HEK293 (cell line): Measurements from ENCODE around the gene SORCS3.

Experiments
- CTCF ChIA-PET: fragments of 350-600 bp; formaldehyde crosslinking; extraction: SDS; loops from one replicate; lab custom pipeline; 2021; ENCODE audit warnings: antibody characterized with exemption; lab: Yijun Ruan, JAX
- POLR2A ChIA-PET: fragments of 300-600 bp; formaldehyde crosslinking; extraction: SDS; loops from one replicate; lab custom pipeline; 2020; ENCODE audit warnings: antibody characterized with exemption, inconsistent platforms; lab: Yijun Ruan, JAX
- H3K27ac ChIP-seq: fragments of 200-500 bp; sonication (Bioruptor generic); 2 replicates; pipeline ENCODE4 v1.5.1; 2014; ENCODE audit warnings: low read depth, low read length, control low read depth, inconsistent platforms; ENCODE audit errors: extremely low read depth
- H3K36me3 ChIP-seq, 2 experiments: fragments of 200-500 bp in 1 of 2; sonication (Bioruptor generic) in 1 of 2; 1 replicate in 1 of 2; 2 replicates in 1 of 2; pipeline ENCODE4 v1.5.1; 2014 to 2017; ENCODE audit warnings: inconsistent platforms in 2 of 2, low read length in 2 of 2; ENCODE audit not compliant: control insufficient read depth in 2 of 2, insufficient read depth in 1 of 2
- H3K4me1 ChIP-seq: fragments of 200-500 bp; sonication (Bioruptor generic); 2 replicates; pipeline ENCODE4 v1.5.1; 2014; ENCODE audit warnings: mild to moderate bottlenecking, low read length, inconsistent platforms; ENCODE audit not compliant: control insufficient read depth, insufficient read depth
- H3K4me3 ChIP-seq: 2 replicates; pipeline ENCODE4 v1.5.1; 2011; ENCODE audit warnings: low read depth, mild to moderate bottlenecking, control low read depth, low read length, moderate library complexity
- H3K9me3 ChIP-seq: fragments of 200-500 bp; sonication (Bioruptor generic); 2 replicates; pipeline ENCODE4 v1.5.1; 2014; ENCODE audit warnings: low read depth, low read length, inconsistent platforms; ENCODE audit not compliant: control insufficient read depth, insufficient read depth
- GLI2 ChIP-seq: fragments of 450-650 bp; formaldehyde crosslinking; IDR thresholded peaks from 2 replicates; pipeline ENCODE4; 2017; ENCODE audit warnings: missing biosample characterization, missing genetic modification characterization, low read depth, borderline replicate concordance
- HOXA7 ChIP-seq: sonication (generic); formaldehyde crosslinking; IDR thresholded peaks from 2 replicates; pipeline ENCODE4 v1.8.1; 2022; ENCODE audit warnings: missing genetic modification reagents, borderline replicate concordance
- INSM2 ChIP-seq: fragments of 450-650 bp; formaldehyde crosslinking; IDR thresholded peaks from 2 replicates; pipeline ENCODE4 v1.5.1; 2016; ENCODE audit warnings: missing biosample characterization, missing genetic modification characterization
- MYNN ChIP-seq: fragments of 450-650 bp; formaldehyde crosslinking; IDR thresholded peaks from 2 replicates; pipeline ENCODE4 v1.5.1; 2016; ENCODE audit warnings: missing biosample characterization, missing genetic modification characterization, borderline replicate concordance
- PATZ1 ChIP-seq: fragments of 450-650 bp; formaldehyde crosslinking; IDR thresholded peaks from 2 replicates; pipeline ENCODE4 v1.5.1; 2016; ENCODE audit warnings: missing biosample characterization, missing genetic modification characterization
- PRDM4 ChIP-seq: fragments of 450-650 bp; formaldehyde crosslinking; IDR thresholded peaks from 2 replicates; pipeline ENCODE4 v1.5.1; 2017; ENCODE audit warnings: missing biosample characterization, missing genetic modification characterization
- ZBTB17 ChIP-seq: fragments of 450-650 bp; formaldehyde crosslinking; IDR thresholded peaks from 2 replicates; pipeline ENCODE4 v1.5.1; 2016; ENCODE audit warnings: missing biosample characterization, missing genetic modification characterization
- ZNF10 ChIP-seq: fragments of 450-650 bp; formaldehyde crosslinking; IDR thresholded peaks from 2 replicates; pipeline ENCODE4 v1.5.1; 2017; ENCODE audit warnings: missing biosample characterization, missing genetic modification characterization
- ZNF138 ChIP-seq: fragments of 450-650 bp; formaldehyde crosslinking; IDR thresholded peaks from 2 replicates; pipeline ENCODE4 v1.5.1; 2016; ENCODE audit warnings: missing biosample characterization, missing genetic modification characterization, borderline replicate concordance
- ZNF157 ChIP-seq: fragments of 450-650 bp; formaldehyde crosslinking; IDR thresholded peaks from 2 replicates; pipeline ENCODE4 v1.5.1; 2016; ENCODE audit warnings: missing biosample characterization, missing genetic modification characterization
- ZNF175 ChIP-seq: fragments of 450-650 bp; formaldehyde crosslinking; IDR thresholded peaks from 2 replicates; pipeline ENCODE4 v1.5.1; 2016; ENCODE audit warnings: missing biosample characterization, missing genetic modification characterization
- ZNF202 ChIP-seq: fragments of 450-650 bp; formaldehyde crosslinking; IDR thresholded peaks from 2 replicates; pipeline ENCODE4 v1.5.1; 2016; ENCODE audit warnings: missing biosample characterization, missing genetic modification characterization, borderline replicate concordance
- ZNF416 ChIP-seq: fragments of 450-650 bp; formaldehyde crosslinking; IDR thresholded peaks from 2 replicates; pipeline ENCODE4 v1.5.1; 2016; ENCODE audit warnings: missing biosample characterization, missing genetic modification characterization
- ZNF48 ChIP-seq: fragments of 450-650 bp; formaldehyde crosslinking; IDR thresholded peaks from 2 replicates; pipeline ENCODE4 v1.5.1; 2016; ENCODE audit warnings: missing biosample characterization, missing genetic modification characterization
- ZNF558 ChIP-seq: fragments of 450-650 bp; formaldehyde crosslinking; IDR thresholded peaks from 2 replicates; pipeline ENCODE4 v1.5.1; 2016; ENCODE audit warnings: missing biosample characterization, missing genetic modification characterization
- ZNF677 ChIP-seq: fragments of 450-650 bp; IDR thresholded peaks from 2 replicates; pipeline ENCODE4 v1.5.0; 2018; ENCODE audit warnings: missing biosample characterization, mild to moderate bottlenecking, missing genetic modification characterization, moderate library complexity
- ZNF768 ChIP-seq: fragments of 450-650 bp; formaldehyde crosslinking; IDR thresholded peaks from 2 replicates; pipeline ENCODE4 v1.5.1; 2018; ENCODE audit warnings: missing biosample characterization, mild to moderate bottlenecking, missing genetic modification characterization
- TF ChIP-seq, protein P1 (sequence below): fragments of 450-650 bp; formaldehyde crosslinking; IDR thresholded peaks from 2 replicates; pipeline ENCODE4 v1.5.1; 2017; ENCODE audit warnings: missing biosample characterization, missing genetic modification characterization
- TF ChIP-seq, protein P2 (sequence below): fragments of 450-650 bp; formaldehyde crosslinking; IDR thresholded peaks from 2 replicates; pipeline ENCODE4 v1.5.1; 2016; ENCODE audit warnings: missing biosample characterization, missing genetic modification characterization
- TF ChIP-seq, protein P3 (sequence below): fragments of 450-650 bp; formaldehyde crosslinking; IDR thresholded peaks from 2 replicates; pipeline ENCODE4 v1.5.1; 2016; ENCODE audit warnings: missing biosample characterization, missing genetic modification characterization
- TF ChIP-seq, protein P4 (sequence below): fragments of 450-650 bp; formaldehyde crosslinking; IDR thresholded peaks from 2 replicates; pipeline ENCODE4 v1.5.1; 2016; ENCODE audit warnings: missing biosample characterization, missing genetic modification characterization
- TF ChIP-seq, protein P5 (sequence below): fragments of 450-650 bp; IDR thresholded peaks from 2 replicates; pipeline ENCODE4 v1.5.1; 2018; ENCODE audit warnings: missing biosample characterization, mild to moderate bottlenecking, missing genetic modification characterization

Gene SORCS3

DNA sequence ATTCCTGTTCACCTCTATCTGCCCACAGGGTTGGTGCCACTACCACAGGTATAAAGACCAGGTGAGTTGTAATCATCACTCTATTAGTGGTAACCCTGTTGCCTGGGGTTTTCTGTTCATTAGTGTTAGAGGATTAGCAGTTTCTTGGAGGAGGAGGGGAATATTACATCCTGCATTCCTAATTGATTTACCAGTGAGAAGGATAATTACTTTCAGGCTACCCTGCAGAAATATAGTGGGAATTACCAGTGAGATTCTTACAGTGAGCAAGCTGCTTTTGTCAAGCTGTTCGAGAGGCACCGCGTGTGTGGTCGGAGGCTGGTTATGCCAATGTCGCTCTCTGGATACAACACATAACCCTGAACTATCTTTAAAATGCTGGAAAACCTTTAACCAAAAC, 280.7 kb downstream of the SORCS3 start:
- TF ChIP-seq HOXA7 (CRISPR knock-in tag) (no peak), ZNF416 (tag by site-specific recombination) (no peak), ZNF48 (tag by site-specific recombination) (no peak), ZNF677 (tag by site-specific recombination) (no peak), ZNF558 (no peak), ZNF768 (no peak)
- TF ChIP-seq, protein P1, sequence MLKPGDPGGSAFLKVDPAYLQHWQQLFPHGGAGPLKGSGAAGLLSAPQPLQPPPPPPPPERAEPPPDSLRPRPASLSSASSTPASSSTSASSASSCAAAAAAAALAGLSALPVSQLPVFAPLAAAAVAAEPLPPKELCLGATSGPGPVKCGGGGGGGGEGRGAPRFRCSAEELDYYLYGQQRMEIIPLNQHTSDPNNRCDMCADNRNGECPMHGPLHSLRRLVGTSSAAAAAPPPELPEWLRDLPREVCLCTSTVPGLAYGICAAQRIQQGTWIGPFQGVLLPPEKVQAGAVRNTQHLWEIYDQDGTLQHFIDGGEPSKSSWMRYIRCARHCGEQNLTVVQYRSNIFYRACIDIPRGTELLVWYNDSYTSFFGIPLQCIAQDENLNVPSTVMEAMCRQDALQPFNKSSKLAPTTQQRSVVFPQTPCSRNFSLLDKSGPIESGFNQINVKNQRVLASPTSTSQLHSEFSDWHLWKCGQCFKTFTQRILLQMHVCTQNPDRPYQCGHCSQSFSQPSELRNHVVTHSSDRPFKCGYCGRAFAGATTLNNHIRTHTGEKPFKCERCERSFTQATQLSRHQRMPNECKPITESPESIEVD: no peak
- TF ChIP-seq, protein P2, sequence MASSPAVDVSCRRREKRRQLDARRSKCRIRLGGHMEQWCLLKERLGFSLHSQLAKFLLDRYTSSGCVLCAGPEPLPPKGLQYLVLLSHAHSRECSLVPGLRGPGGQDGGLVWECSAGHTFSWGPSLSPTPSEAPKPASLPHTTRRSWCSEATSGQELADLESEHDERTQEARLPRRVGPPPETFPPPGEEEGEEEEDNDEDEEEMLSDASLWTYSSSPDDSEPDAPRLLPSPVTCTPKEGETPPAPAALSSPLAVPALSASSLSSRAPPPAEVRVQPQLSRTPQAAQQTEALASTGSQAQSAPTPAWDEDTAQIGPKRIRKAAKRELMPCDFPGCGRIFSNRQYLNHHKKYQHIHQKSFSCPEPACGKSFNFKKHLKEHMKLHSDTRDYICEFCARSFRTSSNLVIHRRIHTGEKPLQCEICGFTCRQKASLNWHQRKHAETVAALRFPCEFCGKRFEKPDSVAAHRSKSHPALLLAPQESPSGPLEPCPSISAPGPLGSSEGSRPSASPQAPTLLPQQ (tag by site-specific recombination): no peak
- H3K4me3 ChIP-seq: no peak overlapping the region
- no peaks in the 10 kb centered on the region for H3K9me3 ChIP-seq
- H3K27ac ChIP-seq: no peak overlapping the region
- ChIA-PET CTCF (no interaction called here), POLR2A (no interaction called here)
- no peaks in the 10 kb centered on the region for H3K4me1 ChIP-seq
- H3K36me3 ChIP-seq: no peaks in the 10 kb centered on the region

- no peaks in the 10 kb centered on the region for H3K36me3 ChIP-seq
- no peaks in the 10 kb centered on the region for H3K9me3 ChIP-seq
- H3K27ac ChIP-seq: no peak overlapping the region
- no peak overlapping the region for H3K4me3 ChIP-seq
- H3K4me1 ChIP-seq: no peaks in the 10 kb centered on the region
- ChIA-PET POLR2A (no interaction called here), CTCF (interaction anchor here (0.6 kb wide), 2 partner anchors 286 to 342 kb away, joined by 3 to 4 read pairs; no protein-coding TSS in a partner anchor)
- TF ChIP-seq MYNN (no peak), ZBTB17 (no peak), PATZ1 (no peak), ZNF157 (no peak), ZNF10 (tag by site-specific recombination) (no peak), ZNF138 (no peak), PRDM4 (no peak), ZNF175 (tag by site-specific recombination) (no peak), GLI2 (tag by site-specific recombination) (no peak), ZNF202 (no peak), INSM2 (tag by site-specific recombination) (no peak)
- TF ChIP-seq, protein P3, sequence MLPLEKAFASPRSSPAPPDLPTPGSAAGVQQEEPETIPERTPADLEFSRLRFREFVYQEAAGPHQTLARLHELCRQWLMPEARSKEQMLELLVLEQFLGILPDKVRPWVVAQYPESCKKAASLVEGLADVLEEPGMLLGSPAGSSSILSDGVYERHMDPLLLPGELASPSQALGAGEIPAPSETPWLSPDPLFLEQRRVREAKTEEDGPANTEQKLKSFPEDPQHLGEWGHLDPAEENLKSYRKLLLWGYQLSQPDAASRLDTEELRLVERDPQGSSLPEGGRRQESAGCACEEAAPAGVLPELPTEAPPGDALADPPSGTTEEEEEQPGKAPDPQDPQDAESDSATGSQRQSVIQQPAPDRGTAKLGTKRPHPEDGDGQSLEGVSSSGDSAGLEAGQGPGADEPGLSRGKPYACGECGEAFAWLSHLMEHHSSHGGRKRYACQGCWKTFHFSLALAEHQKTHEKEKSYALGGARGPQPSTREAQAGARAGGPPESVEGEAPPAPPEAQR (tag by site-specific recombination): no peak
- TF ChIP-seq, protein P4, sequence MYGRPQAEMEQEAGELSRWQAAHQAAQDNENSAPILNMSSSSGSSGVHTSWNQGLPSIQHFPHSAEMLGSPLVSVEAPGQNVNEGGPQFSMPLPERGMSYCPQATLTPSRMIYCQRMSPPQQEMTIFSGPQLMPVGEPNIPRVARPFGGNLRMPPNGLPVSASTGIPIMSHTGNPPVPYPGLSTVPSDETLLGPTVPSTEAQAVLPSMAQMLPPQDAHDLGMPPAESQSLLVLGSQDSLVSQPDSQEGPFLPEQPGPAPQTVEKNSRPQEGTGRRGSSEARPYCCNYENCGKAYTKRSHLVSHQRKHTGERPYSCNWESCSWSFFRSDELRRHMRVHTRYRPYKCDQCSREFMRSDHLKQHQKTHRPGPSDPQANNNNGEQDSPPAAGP (tag by site-specific recombination): no peak
- TF ChIP-seq, protein P5, sequence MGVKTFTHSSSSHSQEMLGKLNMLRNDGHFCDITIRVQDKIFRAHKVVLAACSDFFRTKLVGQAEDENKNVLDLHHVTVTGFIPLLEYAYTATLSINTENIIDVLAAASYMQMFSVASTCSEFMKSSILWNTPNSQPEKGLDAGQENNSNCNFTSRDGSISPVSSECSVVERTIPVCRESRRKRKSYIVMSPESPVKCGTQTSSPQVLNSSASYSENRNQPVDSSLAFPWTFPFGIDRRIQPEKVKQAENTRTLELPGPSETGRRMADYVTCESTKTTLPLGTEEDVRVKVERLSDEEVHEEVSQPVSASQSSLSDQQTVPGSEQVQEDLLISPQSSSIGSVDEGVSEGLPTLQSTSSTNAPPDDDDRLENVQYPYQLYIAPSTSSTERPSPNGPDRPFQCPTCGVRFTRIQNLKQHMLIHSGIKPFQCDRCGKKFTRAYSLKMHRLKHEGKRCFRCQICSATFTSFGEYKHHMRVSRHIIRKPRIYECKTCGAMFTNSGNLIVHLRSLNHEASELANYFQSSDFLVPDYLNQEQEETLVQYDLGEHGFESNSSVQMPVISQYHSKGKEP (tag by site-specific recombination): no peak
These were observed 281.7 kb downstream of the SORCS3 start for GRCh38 chr10:104922810-104923209.
